Urinary bladder (tissue), 4 donors: ENCODE data around the gene FRMD4A. TPM values are rescaled to one million over a fixed set of nuclear protein-coding genes. Genes with fewer than 3 reads are reported as not detected.

Experiments
- DNase-seq: peaks from one replicate; pipeline ENCODE4 v3.0.0-alpha.2; 2015; ENCODE audit errors: extremely low spot score
- H3K27ac ChIP-seq: one replicate; pipeline ENCODE4 v1.5.1; 2013; ENCODE audit warnings: low read depth, mild to moderate bottlenecking, moderate library complexity
- H3K36me3 ChIP-seq: one replicate; pipeline ENCODE4 v1.6.1; 2013; ENCODE audit warnings: mild to moderate bottlenecking, moderate library complexity; ENCODE audit not compliant: insufficient read depth
- H3K4me1 ChIP-seq: one replicate; pipeline ENCODE4 v1.6.1; 2013; ENCODE audit warnings: mild to moderate bottlenecking, moderate library complexity; ENCODE audit not compliant: insufficient read depth
- H3K4me3 ChIP-seq: one replicate; pipeline ENCODE4 v1.5.1; 2013; ENCODE audit warnings: low read depth, low read length
- WGBS: extraction: QIAGEN DNeasy Blood & Tissue Kit; methylation state at CpG from one replicate; pipeline ENCODE4 v1.1.7; 2013; 5-methylcytosine and 5-hydroxymethylcytosine counted together
- polyA plus RNA-seq: library from polyadenylated mRNA; stranded (reverse); fragments of 200-250 nt; gene quantifications from one replicate; pipeline ENCODE4 v1.2.3, GENCODE V29; 2013
- total RNA-seq: library from RNA; depleted of rRNA; stranded (reverse); fragments of >200 nt; gene quantifications from one replicate; pipeline ENCODE4 v1.2.3, GENCODE V29; 2014
- donor health status: healthy with polysubstance abuse.
- donor health status: healthy.

Gene FRMD4A
- total and polyA plus RNA-seq, 2 donors: 15.1 to 32.9 TPM

- 80% methylated on average over 4 of the region's 4 CpGs for WGBS
- DNase-seq: no peak
- Histone ChIP-seq H3K27ac (no peak overlapping the region), H3K4me1 (peaks cover 3% of the 10 kb centered on the region), H3K4me3 (peak overlapping the region; percentile 32), H3K36me3 (no peaks in the 10 kb centered on the region)
Measured at GRCh38 chr10:13706175-13706574, 624.5 kb downstream of the FRMD4A start.

GRCh38 chr10:13705526-13706174, 625.1 kb downstream of the FRMD4A start:
- no peaks in the 10 kb centered on the region for H3K36me3 ChIP-seq
- WGBS: 87% methylated on average over 10 of the region's 10 CpGs
- H3K4me3 ChIP-seq: no peak overlapping the region
- H3K4me1 ChIP-seq: peaks cover 3% of the 10 kb centered on the region
- H3K27ac ChIP-seq: no peak overlapping the region
- no peak for DNase-seq

GRCh38 chr10:13704964-13705363, 625.8 kb downstream of the FRMD4A start:
- Histone ChIP-seq H3K4me3 (no peak overlapping the region), H3K36me3 (no peaks in the 10 kb centered on the region), H3K27ac (no peak overlapping the region), H3K4me1 (peaks cover 3% of the 10 kb centered on the region)
- WGBS: 81% methylated on average over 11 of the region's 11 CpGs
- DNase-seq: no peak

GRCh38 chr10:13703997-13704536, 626.7 kb downstream of the FRMD4A start:
- no peak overlapping the region for H3K4me3 ChIP-seq
- H3K27ac ChIP-seq: no peak overlapping the region
- 84% methylated on average over 8 of the region's 8 CpGs for WGBS
- no peaks in the 10 kb centered on the region for H3K36me3 ChIP-seq
- peaks cover 3% of the 10 kb centered on the region for H3K4me1 ChIP-seq
- DNase-seq: no peak

- H3K27ac ChIP-seq: no peak overlapping the region
- no peak for DNase-seq
- no peaks in the 10 kb centered on the region for H3K36me3 ChIP-seq
- 89% methylated on average over 15 of the region's 15 CpGs for WGBS
- H3K4me1 ChIP-seq: peaks cover 3% of the 10 kb centered on the region
- H3K4me3 ChIP-seq: no peak overlapping the region
Measured at GRCh38 chr10:13703101-13703818, 627.5 kb downstream of the FRMD4A start.

GRCh38 chr10:13701157-13701919, 629.4 kb downstream of the FRMD4A start:
- DNase-seq: no peak
- H3K4me1 ChIP-seq: peaks cover 3% of the 10 kb centered on the region
- no peak overlapping the region for H3K27ac ChIP-seq
- no peak overlapping the region for H3K4me3 ChIP-seq
- H3K36me3 ChIP-seq: no peaks in the 10 kb centered on the region
- WGBS: 88% methylated on average over 17 of the region's 17 CpGs

GRCh38 chr10:13700473-13701144, 630.1 kb downstream of the FRMD4A start:
- 78% methylated on average over 10 of the region's 10 CpGs for WGBS
- no peak for DNase-seq

GRCh38 chr10:13699216-13699615, 631.5 kb downstream of the FRMD4A start:
- H3K4me1 ChIP-seq: no peaks in the 10 kb centered on the region
- 74% methylated on average over 10 of the region's 10 CpGs for WGBS
- no peaks in the 10 kb centered on the region for H3K36me3 ChIP-seq
- DNase-seq: no peak
- no peak overlapping the region for H3K4me3 ChIP-seq
- no peak overlapping the region for H3K27ac ChIP-seq

More at GRCh38 chr10:13700473-13701144, 630.1 kb downstream of the FRMD4A start:
- H3K4me3 ChIP-seq: no peak overlapping the region
- H3K4me1 ChIP-seq: peaks cover 2% of the 10 kb centered on the region
- H3K36me3 ChIP-seq: no peaks in the 10 kb centered on the region
- H3K27ac ChIP-seq: no peak overlapping the region

- WGBS: 93% methylated on average over 6 of the region's 6 CpGs
- DNase-seq: no peak
- no peaks in the 10 kb centered on the region for H3K4me1 ChIP-seq
- no peak overlapping the region for H3K27ac ChIP-seq
- H3K4me3 ChIP-seq: no peak overlapping the region
- no peaks in the 10 kb centered on the region for H3K36me3 ChIP-seq
Measured at GRCh38 chr10:13698217-13698616, 632.5 kb downstream of the FRMD4A start.

- Histone ChIP-seq H3K4me1 (no peaks in the 10 kb centered on the region), H3K36me3 (no peaks in the 10 kb centered on the region), H3K27ac (no peak overlapping the region), H3K4me3 (no peak overlapping the region)
- 86% methylated on average over 9 of the region's 9 CpGs for WGBS
- no peak for DNase-seq
Measured at GRCh38 chr10:13696071-13696470, 634.7 kb downstream of the FRMD4A start.

- H3K4me3 ChIP-seq: no peak overlapping the region
- WGBS: 79% methylated on average over 13 of the region's 13 CpGs
- H3K4me1 ChIP-seq: no peaks in the 10 kb centered on the region
- DNase-seq: no peak
- H3K27ac ChIP-seq: no peak overlapping the region
- H3K36me3 ChIP-seq: no peaks in the 10 kb centered on the region
Measured at GRCh38 chr10:13695588-13695987, 635.1 kb downstream of the FRMD4A start.

GRCh38 chr10:13693783-13694700, 636.7 kb downstream of the FRMD4A start:
- Histone ChIP-seq H3K4me1 (no peaks in the 10 kb centered on the region), H3K27ac (no peak overlapping the region), H3K36me3 (no peaks in the 10 kb centered on the region), H3K4me3 (no peak overlapping the region)
- 94% methylated on average over 21 of the region's 21 CpGs for WGBS
- no peak for DNase-seq
